ENCODE results near the gene MFAP4. TPM values are rescaled to one million over a fixed set of nuclear protein-coding genes. Genes with fewer than 3 reads are reported as not detected.

Gene MFAP4
- total RNA-seq, 1 experiment from 2014 or later = 0.52 TPM

- RAD21 ChIA-PET (ENCODE audit: low non-redundant PET in 1 of 2, low total read pairs in 2 of 2, uncharacterized antibody in 2 of 2, unreplicated experiment in 2 of 2) = no interaction called here
- H2AFZ ChIP-seq (ENCODE audit: low read depth, low read length, poor library complexity, severe bottlenecking) = no peak overlapping the region
- DNase-seq (ENCODE audit: low read depth, low spot score) (no peak), ATAC-seq (no peak)
- no peaks in the 10 kb centered on the region for H3K9me2 ChIP-seq (ENCODE audit: insufficient read depth)
- no peak overlapping the region for H3K4me2 ChIP-seq (ENCODE audit: low read length)
- POLR2A ChIA-PET = no interaction called here
- no peaks in the 10 kb centered on the region for H4K20me1 ChIP-seq (ENCODE audit: insufficient read depth)
- no peaks in the 10 kb centered on the region for H3K36me3 ChIP-seq (ENCODE audit: control insufficient read depth in 1 of 2, insufficient read depth in 2 of 2, low read length in 2 of 2)
- no peak overlapping the region for H3K9ac ChIP-seq (ENCODE audit: low read length)
- BruUV-seq (replicated peaks) = no TSS peak
- TF ChIP-seq ELF1 (IDR thresholded peaks at IDR 0.05; ENCODE audit: borderline replicate concordance, low read depth) (no peak), FOSL1 (IDR thresholded peaks at IDR 0.05; ENCODE audit: low read depth) (no peak), EZH2phosphoT487 (IDR thresholded peaks at IDR 0.05; ENCODE audit: borderline replicate concordance) (no peak), SIN3A (IDR thresholded peaks at IDR 0.05; ENCODE audit: low read depth) (no peak), ZFX (IDR thresholded peaks at IDR 0.05) (no peak), CBX3 (IDR thresholded peaks at IDR 0.05; ENCODE audit: low read depth) (no peak), CEBPB (IDR thresholded peaks at IDR 0.05; ENCODE audit: low read depth) (no peak), POLR2A (IDR thresholded peaks at IDR 0.05; ENCODE audit: borderline replicate concordance, extremely low read depth, insufficient read depth, insufficient read length) (no peak)
- no peak overlapping the region for H3K27ac ChIP-seq (ENCODE audit: low read depth, low read length)
- CTCF ChIA-PET = no interaction called here
- no peaks in the 10 kb centered on the region for H3K9me3 ChIP-seq (ENCODE audit: control insufficient read depth in 1 of 2, insufficient read depth in 1 of 2, low read depth in 1 of 2, low read length in 2 of 2)
- H3K4me1 ChIP-seq (ENCODE audit: control insufficient read depth in 1 of 2, insufficient read depth in 2 of 2, low read length in 2 of 2) = peaks cover 7 to 26% of the 10 kb centered on the region in 2 experiments; a peak in 3 of 4 replicates
- peaks cover 6% of the 10 kb centered on the region for H3K79me2 ChIP-seq (ENCODE audit: insufficient read depth, low read length)
- H3K27me3 ChIP-seq (ENCODE audit: insufficient read depth, low read length) = no peaks in the 10 kb centered on the region
- intact Hi-C loops (cut with micrococcal nuclease) = no loop called here
- H3K4me3 ChIP-seq (replicated peaks in 1 of 2; ENCODE audit: low read depth in 1 of 2, low read length in 2 of 2) = no peak overlapping the region
These were observed 15.6 kb downstream of the MFAP4 start for GRCh38 chr17:19371259-19372010.

- Histone ChIP-seq H3K9me2 (ENCODE audit: insufficient read depth) (no peaks in the 10 kb centered on the region), H4K20me1 (ENCODE audit: insufficient read depth) (no peaks in the 10 kb centered on the region), H3K36me3 (ENCODE audit: control insufficient read depth in 1 of 2, insufficient read depth in 2 of 2, low read length in 2 of 2) (no peaks in the 10 kb centered on the region), H3K27me3 (ENCODE audit: insufficient read depth, low read length) (no peaks in the 10 kb centered on the region), H3K79me2 (ENCODE audit: insufficient read depth, low read length) (no peaks in the 10 kb centered on the region), H3K4me3 (replicated peaks in 1 of 2; ENCODE audit: low read depth in 1 of 2, low read length in 2 of 2) (no peak overlapping the region), H3K27ac (ENCODE audit: low read depth, low read length) (no peak overlapping the region), H3K4me2 (ENCODE audit: low read length) (no peak overlapping the region), H3K4me1 (ENCODE audit: control insufficient read depth in 1 of 2, insufficient read depth in 2 of 2, low read length in 2 of 2) (peaks cover 4 to 20% of the 10 kb centered on the region in 2 experiments; a peak in 3 of 4 replicates), H3K9ac (ENCODE audit: low read length) (no peak overlapping the region), H2AFZ (ENCODE audit: low read depth, low read length, poor library complexity, severe bottlenecking) (no peak overlapping the region), H3K9me3 (ENCODE audit: control insufficient read depth in 1 of 2, insufficient read depth in 1 of 2, low read depth in 1 of 2, low read length in 2 of 2) (no peaks in the 10 kb centered on the region)
- BruUV-seq (replicated peaks) = no TSS peak
- DNase-seq (ENCODE audit: low read depth, low spot score) (no peak), ATAC-seq (no peak)
- ChIA-PET RAD21 (ENCODE audit: low non-redundant PET in 1 of 2, low total read pairs in 2 of 2, uncharacterized antibody in 2 of 2, unreplicated experiment in 2 of 2) (no interaction called here), CTCF (no interaction called here), POLR2A (no interaction called here)
- intact Hi-C loops (cut with micrococcal nuclease) = no loop called here
- no peak for TF ChIP-seq EZH2phosphoT487 (IDR thresholded peaks at IDR 0.05; ENCODE audit: borderline replicate concordance)
- no peak for TF ChIP-seq SIN3A (IDR thresholded peaks at IDR 0.05; ENCODE audit: low read depth)
- no peak for TF ChIP-seq EGR1 (IDR thresholded peaks at IDR 0.05; ENCODE audit: low read depth)
- no peak for TF ChIP-seq EZH2 (IDR thresholded peaks at IDR 0.05)
- TF ChIP-seq ZBTB33 (IDR thresholded peaks at IDR 0.05; ENCODE audit: extremely low read depth, insufficient replicate concordance, low read length) = no peak
- no peak for TF ChIP-seq SP1 (IDR thresholded peaks at IDR 0.05; ENCODE audit: low read depth)
- TF ChIP-seq POLR2AphosphoS5 (IDR thresholded peaks at IDR 0.05; ENCODE audit: low read depth, low read length) = no peak
- TF ChIP-seq RAD21 (IDR thresholded peaks at IDR 0.05; ENCODE audit: low read depth) = no peak
These were observed 16.5 kb downstream of the MFAP4 start for GRCh38 chr17:19370493-19370960.
